K562 (cell line): ENCODE measurements around the gene DTYMK. TPM values are rescaled to one million over a fixed set of nuclear protein-coding genes. Genes with fewer than 3 reads are reported as not detected.

Experiments used
- FOXJ3 ChIP-seq: sonication (generic); formaldehyde crosslinking; IDR thresholded peaks from 2 replicates; pipeline ENCODE4 v1.4.0; 2020; ENCODE audit warnings: mild to moderate bottlenecking, missing genetic modification reagents
- KLF10 ChIP-seq: fragments of 250-450 bp; sonication (Bioruptor Pico); IDR thresholded peaks from 2 replicates; pipeline ENCODE4 v1.6.1; 2021; ENCODE audit warnings: matching md5 sums
- MYBL2 ChIP-seq, 2 experiments: fragments of 450-650 bp in 1 of 2; sonication (generic) in 1 of 2; formaldehyde crosslinking in 1 of 2; IDR thresholded peaks; 2 replicates each; pipeline versions ENCODE4 v1.6.1 to v1.8.1; 2017 to 2022; ENCODE audit warnings: borderline replicate concordance in 1 of 2, inconsistent platforms in 1 of 2, low read depth in 1 of 2, mild to moderate bottlenecking in 1 of 2, missing genetic modification reagents in 1 of 2, moderate library complexity in 1 of 2
- NCOA6 ChIP-seq: fragments of 450-650 bp; IDR thresholded peaks from 2 replicates; pipeline ENCODE4 v1.6.1; 2017; ENCODE audit warnings: mild to moderate bottlenecking
- POLR2A ChIP-seq: fragments of 450-650 bp; conservative IDR thresholded peaks from 2 replicates; pipeline ENCODE4 v1.6.1; 2016
- PTRF ChIP-seq: fragments of 450-650 bp; IDR thresholded peaks from 2 replicates; pipeline ENCODE4 v1.6.1; 2016; ENCODE audit warnings: mild to moderate bottlenecking, missing genetic modification characterization, missing compliant biosample characterization
- ZNF140 ChIP-seq: fragments of 250-450 bp; sonication (Bioruptor Pico); IDR thresholded peaks from 2 replicates; pipeline ENCODE4 v1.8.0; 2021; ENCODE audit warnings: moderate library complexity, mild to moderate bottlenecking, inconsistent platforms
- ZNF75A ChIP-seq: fragments of 450-650 bp; formaldehyde crosslinking; IDR thresholded peaks from 2 replicates; pipeline ENCODE4 v1.4.0; 2020; ENCODE audit warnings: mild to moderate bottlenecking
- polyA plus RNA-seq, 8 experiments: library from polyadenylated mRNA; depleted of rRNA in 4 of 8; stranded (reverse) in 5 of 8; unstranded in 3 of 8; fragments of >200 nt; fragmentation: Nextera tagmentation in 2 of 8; fragmentation: Illumina TruSeq in 1 of 8; extraction: Ambion mirVana in 2 of 8; extraction: Trizol in 1 of 8; gene quantifications; 2 replicates each; pipeline versions ENCODE4 v1.2.1 to v1.2.3, GENCODE V29; 2011 to 2014; ENCODE audit warnings: inconsistent platforms in 1 of 8, missing spikeins in 1 of 8
- total RNA-seq, 7 experiments: library from RNA; depleted of rRNA in 6 of 7; stranded (reverse); fragments of >200 nt in 6 of 7; fragmentation: Illumina TruSeq in 2 of 7; extraction: Trizol in 2 of 7; gene quantifications; 2 replicates each; pipeline versions ENCODE4 v1.2.1 to v1.2.3, GENCODE V29; 2011 to 2021; ENCODE audit warnings: low replicate concordance in 1 of 7
- TF ChIP-seq, protein P1 (sequence below): fragments of 250-450 bp; sonication (Bioruptor Pico); IDR thresholded peaks from 2 replicates; pipeline ENCODE4 v1.5.0; 2022; ENCODE audit warnings: mild to moderate bottlenecking
- TF ChIP-seq, protein P2 (sequence below): fragments of 450-650 bp; formaldehyde crosslinking; IDR thresholded peaks from 2 replicates; pipeline ENCODE4 v1.4.0; 2020; ENCODE audit warnings: mild to moderate bottlenecking, moderate library complexity
- TF ChIP-seq, protein P3 (sequence below): fragments of 200-400 bp; formaldehyde crosslinking; IDR thresholded peaks from 2 replicates; pipeline ENCODE4 v1.6.1; 2017; ENCODE audit warnings: mild to moderate bottlenecking, low read depth, low read length, moderate library complexity
- TF ChIP-seq, protein P4 (sequence below): fragments of 250-450 bp; sonication (Bioruptor Pico); IDR thresholded peaks from 2 replicates; pipeline ENCODE4 v1.8.0; 2021; ENCODE audit warnings: mild to moderate bottlenecking, moderate library complexity
- TF ChIP-seq, protein P5 (sequence below): sonication (generic); formaldehyde crosslinking; IDR thresholded peaks from 2 replicates; pipeline ENCODE4 v1.8.0; 2023; ENCODE audit warnings: mild to moderate bottlenecking, missing genetic modification reagents
- TF ChIP-seq, protein P6 (sequence below): sonication (generic); formaldehyde crosslinking; IDR thresholded peaks from 2 replicates; pipeline ENCODE4 v1.8.0; 2022; ENCODE audit warnings: missing genetic modification reagents, mild to moderate bottlenecking, moderate library complexity, borderline replicate concordance

Gene DTYMK
- total and polyA plus RNA-seq, 9 of the 15 experiments (the other 6 are each of a cell fraction or from before 2014, with no cell fraction given) = 8.2 to 85.0 (median 47.9) TPM

DNA sequence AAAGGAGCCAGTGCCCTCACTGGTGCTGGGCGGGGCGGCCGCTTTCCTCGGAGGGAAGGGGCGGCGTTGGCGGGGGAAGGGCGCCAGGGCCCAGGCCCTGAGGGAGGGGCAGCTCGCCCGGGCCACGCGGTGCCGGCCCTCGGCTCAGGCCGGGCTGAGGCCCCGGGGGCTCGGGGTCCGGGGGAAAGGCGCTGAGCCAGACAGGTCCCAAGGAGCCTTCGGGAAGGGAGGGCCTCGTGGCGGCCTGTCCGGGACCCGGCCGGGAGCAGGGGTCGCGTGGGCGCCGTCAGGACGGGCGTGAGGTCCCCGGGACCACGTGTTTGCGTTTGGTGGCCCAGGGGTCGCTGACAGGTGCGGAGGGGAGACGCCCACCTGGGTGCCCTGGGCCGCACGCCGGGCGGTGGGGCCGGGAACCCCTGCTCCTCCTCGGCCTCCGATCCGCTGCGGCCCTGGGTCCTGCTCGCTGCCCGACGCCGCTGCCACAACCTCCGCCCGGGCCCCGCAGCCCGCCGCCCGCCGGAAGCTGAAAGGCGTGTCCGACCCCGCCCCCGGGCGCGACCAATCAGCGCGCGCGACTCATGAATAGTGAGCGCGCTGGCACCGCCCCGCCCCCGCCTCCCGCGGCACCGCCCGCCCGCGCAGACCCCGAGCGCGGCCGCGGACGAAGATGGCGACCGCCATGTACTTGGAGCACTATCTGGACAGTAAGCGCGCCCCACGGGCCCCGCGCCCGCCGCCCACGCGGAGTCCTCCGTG lies 15.0 kb upstream of the DTYMK start, which contains the start of gene ING5 (continued):
- TF ChIP-seq, protein P1, sequence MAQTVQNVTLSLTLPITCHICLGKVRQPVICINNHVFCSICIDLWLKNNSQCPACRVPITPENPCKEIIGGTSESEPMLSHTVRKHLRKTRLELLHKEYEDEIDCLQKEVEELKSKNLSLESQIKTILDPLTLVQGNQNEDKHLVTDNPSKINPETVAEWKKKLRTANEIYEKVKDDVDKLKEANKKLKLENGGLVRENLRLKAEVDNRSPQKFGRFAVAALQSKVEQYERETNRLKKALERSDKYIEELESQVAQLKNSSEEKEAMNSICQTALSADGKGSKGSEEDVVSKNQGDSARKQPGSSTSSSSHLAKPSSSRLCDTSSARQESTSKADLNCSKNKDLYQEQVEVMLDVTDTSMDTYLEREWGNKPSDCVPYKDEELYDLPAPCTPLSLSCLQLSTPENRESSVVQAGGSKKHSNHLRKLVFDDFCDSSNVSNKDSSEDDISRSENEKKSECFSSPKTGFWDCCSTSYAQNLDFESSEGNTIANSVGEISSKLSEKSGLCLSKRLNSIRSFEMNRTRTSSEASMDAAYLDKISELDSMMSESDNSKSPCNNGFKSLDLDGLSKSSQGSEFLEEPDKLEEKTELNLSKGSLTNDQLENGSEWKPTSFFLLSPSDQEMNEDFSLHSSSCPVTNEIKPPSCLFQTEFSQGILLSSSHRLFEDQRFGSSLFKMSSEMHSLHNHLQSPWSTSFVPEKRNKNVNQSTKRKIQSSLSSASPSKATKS (CRISPR knock-in tag) = no peak
- TF ChIP-seq, protein P2, sequence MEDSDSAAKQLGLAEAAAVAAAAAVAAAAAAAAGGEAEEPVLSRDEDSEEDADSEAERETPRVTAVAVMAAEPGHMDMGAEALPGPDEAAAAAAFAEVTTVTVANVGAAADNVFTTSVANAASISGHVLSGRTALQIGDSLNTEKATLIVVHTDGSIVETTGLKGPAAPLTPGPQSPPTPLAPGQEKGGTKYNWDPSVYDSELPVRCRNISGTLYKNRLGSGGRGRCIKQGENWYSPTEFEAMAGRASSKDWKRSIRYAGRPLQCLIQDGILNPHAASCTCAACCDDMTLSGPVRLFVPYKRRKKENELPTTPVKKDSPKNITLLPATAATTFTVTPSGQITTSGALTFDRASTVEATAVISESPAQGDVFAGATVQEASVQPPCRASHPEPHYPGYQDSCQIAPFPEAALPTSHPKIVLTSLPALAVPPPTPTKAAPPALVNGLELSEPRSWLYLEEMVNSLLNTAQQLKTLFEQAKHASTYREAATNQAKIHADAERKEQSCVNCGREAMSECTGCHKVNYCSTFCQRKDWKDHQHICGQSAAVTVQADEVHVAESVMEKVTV = no peak
- TF ChIP-seq, protein P3, sequence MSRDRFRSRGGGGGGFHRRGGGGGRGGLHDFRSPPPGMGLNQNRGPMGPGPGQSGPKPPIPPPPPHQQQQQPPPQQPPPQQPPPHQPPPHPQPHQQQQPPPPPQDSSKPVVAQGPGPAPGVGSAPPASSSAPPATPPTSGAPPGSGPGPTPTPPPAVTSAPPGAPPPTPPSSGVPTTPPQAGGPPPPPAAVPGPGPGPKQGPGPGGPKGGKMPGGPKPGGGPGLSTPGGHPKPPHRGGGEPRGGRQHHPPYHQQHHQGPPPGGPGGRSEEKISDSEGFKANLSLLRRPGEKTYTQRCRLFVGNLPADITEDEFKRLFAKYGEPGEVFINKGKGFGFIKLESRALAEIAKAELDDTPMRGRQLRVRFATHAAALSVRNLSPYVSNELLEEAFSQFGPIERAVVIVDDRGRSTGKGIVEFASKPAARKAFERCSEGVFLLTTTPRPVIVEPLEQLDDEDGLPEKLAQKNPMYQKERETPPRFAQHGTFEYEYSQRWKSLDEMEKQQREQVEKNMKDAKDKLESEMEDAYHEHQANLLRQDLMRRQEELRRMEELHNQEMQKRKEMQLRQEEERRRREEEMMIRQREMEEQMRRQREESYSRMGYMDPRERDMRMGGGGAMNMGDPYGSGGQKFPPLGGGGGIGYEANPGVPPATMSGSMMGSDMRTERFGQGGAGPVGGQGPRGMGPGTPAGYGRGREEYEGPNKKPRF = no peak
- no peak for TF ChIP-seq ZNF140
- TF ChIP-seq PTRF (tag) = no peak
- no peak for TF ChIP-seq ZNF75A (CRISPR knock-in tag)
- peak; percentile 89 for TF ChIP-seq POLR2A
- no peak for TF ChIP-seq MYBL2 (IDR thresholded peaks at IDR 0.05; ENCODE audit: low read depth)
- no peak for TF ChIP-seq MYBL2 (CRISPR knock-in tag; IDR thresholded peaks at IDR 0.05; ENCODE audit: borderline replicate concordance)
- TF ChIP-seq FOXJ3 (CRISPR knock-in tag) = no peak
- TF ChIP-seq, protein P4, sequence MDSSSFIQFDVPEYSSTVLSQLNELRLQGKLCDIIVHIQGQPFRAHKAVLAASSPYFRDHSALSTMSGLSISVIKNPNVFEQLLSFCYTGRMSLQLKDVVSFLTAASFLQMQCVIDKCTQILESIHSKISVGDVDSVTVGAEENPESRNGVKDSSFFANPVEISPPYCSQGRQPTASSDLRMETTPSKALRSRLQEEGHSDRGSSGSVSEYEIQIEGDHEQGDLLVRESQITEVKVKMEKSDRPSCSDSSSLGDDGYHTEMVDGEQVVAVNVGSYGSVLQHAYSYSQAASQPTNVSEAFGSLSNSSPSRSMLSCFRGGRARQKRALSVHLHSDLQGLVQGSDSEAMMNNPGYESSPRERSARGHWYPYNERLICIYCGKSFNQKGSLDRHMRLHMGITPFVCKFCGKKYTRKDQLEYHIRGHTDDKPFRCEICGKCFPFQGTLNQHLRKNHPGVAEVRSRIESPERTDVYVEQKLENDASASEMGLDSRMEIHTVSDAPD (CRISPR knock-in tag) = no peak
- TF ChIP-seq, protein P5, sequence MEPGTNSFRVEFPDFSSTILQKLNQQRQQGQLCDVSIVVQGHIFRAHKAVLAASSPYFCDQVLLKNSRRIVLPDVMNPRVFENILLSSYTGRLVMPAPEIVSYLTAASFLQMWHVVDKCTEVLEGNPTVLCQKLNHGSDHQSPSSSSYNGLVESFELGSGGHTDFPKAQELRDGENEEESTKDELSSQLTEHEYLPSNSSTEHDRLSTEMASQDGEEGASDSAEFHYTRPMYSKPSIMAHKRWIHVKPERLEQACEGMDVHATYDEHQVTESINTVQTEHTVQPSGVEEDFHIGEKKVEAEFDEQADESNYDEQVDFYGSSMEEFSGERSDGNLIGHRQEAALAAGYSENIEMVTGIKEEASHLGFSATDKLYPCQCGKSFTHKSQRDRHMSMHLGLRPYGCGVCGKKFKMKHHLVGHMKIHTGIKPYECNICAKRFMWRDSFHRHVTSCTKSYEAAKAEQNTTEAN (CRISPR knock-in tag) = no peak
- no peak for TF ChIP-seq NCOA6
- TF ChIP-seq, protein P6, sequence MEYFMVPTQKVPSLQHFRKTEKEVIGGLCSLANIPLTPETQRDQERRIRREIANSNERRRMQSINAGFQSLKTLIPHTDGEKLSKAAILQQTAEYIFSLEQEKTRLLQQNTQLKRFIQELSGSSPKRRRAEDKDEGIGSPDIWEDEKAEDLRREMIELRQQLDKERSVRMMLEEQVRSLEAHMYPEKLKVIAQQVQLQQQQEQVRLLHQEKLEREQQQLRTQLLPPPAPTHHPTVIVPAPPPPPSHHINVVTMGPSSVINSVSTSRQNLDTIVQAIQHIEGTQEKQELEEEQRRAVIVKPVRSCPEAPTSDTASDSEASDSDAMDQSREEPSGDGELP (CRISPR knock-in tag) = peak; percentile 58
- no peak for TF ChIP-seq KLF10
